Large intestine (tissue), 12 donors: ENCODE results near the gene MPP2. TPM values are rescaled to one million over a fixed set of nuclear protein-coding genes. Genes with fewer than 3 reads are reported as not detected.

Experiments used
- DNase-seq, 2 donors: peaks; one replicate each; pipeline versions ENCODE4 v3.0.0 to v3.0.0-alpha.2; 2013
- H3K27ac ChIP-seq: one replicate; pipeline ENCODE4 v1.5.1; 2013; ENCODE audit warnings: low read length
- H3K27me3 ChIP-seq: 2 replicates; pipeline ENCODE4 v1.6.1; 2013; ENCODE audit warnings: low read length; ENCODE audit not compliant: control insufficient read depth, insufficient read depth
- H3K36me3 ChIP-seq: 2 replicates; pipeline ENCODE4 v1.6.1; 2013; ENCODE audit warnings: low read length; ENCODE audit not compliant: control insufficient read depth, insufficient read depth
- H3K4me1 ChIP-seq: one replicate; pipeline ENCODE4 v1.6.1; 2013; ENCODE audit warnings: low read length; ENCODE audit not compliant: control insufficient read depth, insufficient read depth
- H3K4me3 ChIP-seq: one replicate; pipeline ENCODE4 v1.5.1; 2013; ENCODE audit warnings: low read length
- H3K9me3 ChIP-seq: one replicate; pipeline ENCODE4 v1.6.1; 2013; ENCODE audit warnings: mild to moderate bottlenecking, low read depth, low read length, moderate library complexity; ENCODE audit not compliant: control insufficient read depth
- WGBS: methylation state at CpG from one replicate; pipeline ENCODE4 v1.1.5; 2013; ENCODE audit warnings: low lambda C conversion rate; ENCODE audit not compliant: insufficient coverage; 5-methylcytosine and 5-hydroxymethylcytosine counted together
- long read RNA-seq, 11 donors: transcript quantifications; one replicate each; lab custom pipeline, GENCODE V29; 2026
- polyA plus RNA-seq: library from polyadenylated mRNA; unstranded; fragments of 120-200 nt; gene quantifications from one replicate; pipeline ENCODE4 v1.2.1, GENCODE V29; 2013

The MPP2 gene, protein sequence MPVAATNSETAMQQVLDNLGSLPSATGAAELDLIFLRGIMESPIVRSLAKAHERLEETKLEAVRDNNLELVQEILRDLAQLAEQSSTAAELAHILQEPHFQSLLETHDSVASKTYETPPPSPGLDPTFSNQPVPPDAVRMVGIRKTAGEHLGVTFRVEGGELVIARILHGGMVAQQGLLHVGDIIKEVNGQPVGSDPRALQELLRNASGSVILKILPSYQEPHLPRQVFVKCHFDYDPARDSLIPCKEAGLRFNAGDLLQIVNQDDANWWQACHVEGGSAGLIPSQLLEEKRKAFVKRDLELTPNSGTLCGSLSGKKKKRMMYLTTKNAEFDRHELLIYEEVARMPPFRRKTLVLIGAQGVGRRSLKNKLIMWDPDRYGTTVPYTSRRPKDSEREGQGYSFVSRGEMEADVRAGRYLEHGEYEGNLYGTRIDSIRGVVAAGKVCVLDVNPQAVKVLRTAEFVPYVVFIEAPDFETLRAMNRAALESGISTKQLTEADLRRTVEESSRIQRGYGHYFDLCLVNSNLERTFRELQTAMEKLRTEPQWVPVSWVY
- 3.4 TPM for polyA plus RNA-seq
- long read RNA-seq, donor 1, full-length matches to known transcripts: 1 of 1 reads
- long read RNA-seq, donor 1, partial matches to known transcripts: 0 of 1 reads
- long read RNA-seq, donor 1, other reads (novel, unspliced or antisense): 0 of 1 reads
- long read RNA-seq, donor 2: 0 reads
- long read RNA-seq, donor 3: 0 reads
- long read RNA-seq, donor 4: 0 reads
- long read RNA-seq, donor 5, full-length matches to known transcripts: 1 of 1 reads
- long read RNA-seq, donor 5, partial matches to known transcripts: 0 of 1 reads
- long read RNA-seq, donor 5, other reads (novel, unspliced or antisense): 0 of 1 reads
- long read RNA-seq, donor 6: 0 reads
- long read RNA-seq, donor 7, full-length matches to known transcripts: 1 of 1 reads
- long read RNA-seq, donor 7, partial matches to known transcripts: 0 of 1 reads
- long read RNA-seq, donor 7, other reads (novel, unspliced or antisense): 0 of 1 reads
- long read RNA-seq, donor 8: 0 reads
- long read RNA-seq, donor 9: 0 reads
- long read RNA-seq, donor 10: 0 reads
- long read RNA-seq, donor 11, partial matches to known transcripts: 0 of 1 reads
- long read RNA-seq, donor 11, other reads (novel, unspliced or antisense): 0 of 1 reads

DNA sequence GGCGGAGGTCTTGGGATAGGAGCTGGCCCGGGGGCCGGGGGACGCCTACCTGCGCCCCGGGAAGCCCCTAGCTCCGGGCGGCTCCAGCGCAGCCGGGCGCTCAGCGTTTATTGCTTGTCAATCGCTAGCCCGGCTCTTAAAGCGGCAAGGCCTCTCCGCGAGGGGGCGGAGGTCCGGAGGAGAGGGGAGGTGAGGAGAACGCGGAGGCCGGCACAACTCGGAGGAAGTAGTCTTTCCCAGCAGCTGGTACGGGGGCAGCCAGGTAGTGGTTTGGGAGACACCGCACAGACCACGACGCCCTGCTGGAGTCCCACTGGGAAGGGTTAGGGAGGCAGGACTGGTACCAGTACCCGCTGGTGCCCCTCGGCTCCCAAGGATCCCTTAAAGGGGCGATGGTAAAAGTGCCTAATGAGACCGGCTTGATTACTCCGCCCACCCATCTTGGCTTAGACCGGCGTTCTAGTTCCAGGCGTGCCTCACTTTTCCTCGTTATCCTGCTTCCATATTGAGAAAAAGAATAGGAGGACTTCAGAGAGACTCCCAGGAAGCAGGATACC, at the start of gene MPP2:
TSS of gene MPP2 (minus strand) at position 112 of the 557 bp plus-strand sequence. CDS start 3,076 bp downstream, outside the sequence.
- WGBS: 10% methylated on average over 4 of the region's 36 CpGs
- H3K27me3 ChIP-seq: peaks cover 67% of the 10 kb centered on the region
- peak in 1 of 2 donors; percentile 80 for DNase-seq
- H3K36me3 ChIP-seq: no peaks in the 10 kb centered on the region
- no peaks in the 10 kb centered on the region for H3K9me3 ChIP-seq
- peak within 1 kb of the TSS; percentile 61 for H3K4me3 ChIP-seq
- H3K4me1 ChIP-seq: peaks cover 25% of the 10 kb centered on the region
- peak within 1 kb of the TSS; percentile 48 for H3K27ac ChIP-seq

DNA sequence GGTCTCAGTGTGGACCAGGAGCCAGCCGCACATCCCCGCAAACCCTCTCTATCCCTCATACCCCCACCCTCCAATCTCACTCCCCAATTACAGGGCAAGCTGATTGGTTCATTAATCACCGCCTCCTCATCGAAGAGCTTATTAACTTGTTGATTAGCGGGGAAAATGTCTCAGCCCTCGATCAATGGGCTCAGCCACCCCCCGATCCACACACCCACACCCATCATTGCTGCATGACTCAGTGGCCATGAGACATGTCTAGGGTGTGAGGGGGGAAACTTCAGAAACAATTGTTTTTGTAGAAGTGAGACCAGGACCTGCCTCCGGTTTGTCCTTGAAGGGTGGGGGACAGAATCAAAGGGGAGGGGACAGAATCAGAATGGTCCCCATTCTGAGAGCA, 48.9 kb upstream of the MPP2 start:
- Histone ChIP-seq H3K27me3 (peaks cover 52% of the 10 kb centered on the region), H3K36me3 (no peaks in the 10 kb centered on the region), H3K4me1 (peaks cover 10% of the 10 kb centered on the region), H3K9me3 (peaks cover 9% of the 10 kb centered on the region), H3K27ac (no peak overlapping the region), H3K4me3 (no peak overlapping the region)
- DNase-seq: no peak
- no CpG with 5 or more reads among the region's 8 CpGs for WGBS

DNA sequence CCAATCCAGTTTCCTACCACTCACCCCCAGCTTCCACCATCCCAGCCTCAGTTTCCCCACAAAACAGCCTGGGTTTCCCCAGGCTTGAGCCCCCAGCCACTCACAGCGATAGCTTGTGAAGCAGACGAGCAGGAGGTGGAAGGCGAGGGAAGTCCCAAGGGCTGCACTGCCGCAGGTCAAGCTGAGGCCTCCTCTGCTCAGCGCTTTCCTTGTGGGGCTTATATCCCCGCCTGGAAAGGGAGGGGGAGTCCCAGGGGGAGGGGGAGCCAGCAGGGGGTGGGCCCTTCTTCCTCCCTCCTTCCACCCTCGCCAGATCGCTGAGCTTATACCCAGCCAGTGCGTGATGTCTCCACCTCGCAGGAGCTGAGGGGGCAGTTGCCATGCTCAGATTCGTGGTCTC, 46.4 kb upstream of the MPP2 start, which contains the start of gene PYY:
TSS of gene PYY (minus strand) at position 195 of the 400 bp plus-strand sequence. CDS start 457 bp downstream, outside the sequence.
- WGBS: no CpG with 5 or more reads among the region's 11 CpGs
- Histone ChIP-seq H3K36me3 (no peaks in the 10 kb centered on the region), H3K4me3 (no peak within 1 kb of the TSS), H3K27ac (no peak within 1 kb of the TSS), H3K4me1 (peaks cover 10% of the 10 kb centered on the region), H3K9me3 (peaks cover 9% of the 10 kb centered on the region), H3K27me3 (peaks cover 69% of the 10 kb centered on the region)
- no peak for DNase-seq

DNA sequence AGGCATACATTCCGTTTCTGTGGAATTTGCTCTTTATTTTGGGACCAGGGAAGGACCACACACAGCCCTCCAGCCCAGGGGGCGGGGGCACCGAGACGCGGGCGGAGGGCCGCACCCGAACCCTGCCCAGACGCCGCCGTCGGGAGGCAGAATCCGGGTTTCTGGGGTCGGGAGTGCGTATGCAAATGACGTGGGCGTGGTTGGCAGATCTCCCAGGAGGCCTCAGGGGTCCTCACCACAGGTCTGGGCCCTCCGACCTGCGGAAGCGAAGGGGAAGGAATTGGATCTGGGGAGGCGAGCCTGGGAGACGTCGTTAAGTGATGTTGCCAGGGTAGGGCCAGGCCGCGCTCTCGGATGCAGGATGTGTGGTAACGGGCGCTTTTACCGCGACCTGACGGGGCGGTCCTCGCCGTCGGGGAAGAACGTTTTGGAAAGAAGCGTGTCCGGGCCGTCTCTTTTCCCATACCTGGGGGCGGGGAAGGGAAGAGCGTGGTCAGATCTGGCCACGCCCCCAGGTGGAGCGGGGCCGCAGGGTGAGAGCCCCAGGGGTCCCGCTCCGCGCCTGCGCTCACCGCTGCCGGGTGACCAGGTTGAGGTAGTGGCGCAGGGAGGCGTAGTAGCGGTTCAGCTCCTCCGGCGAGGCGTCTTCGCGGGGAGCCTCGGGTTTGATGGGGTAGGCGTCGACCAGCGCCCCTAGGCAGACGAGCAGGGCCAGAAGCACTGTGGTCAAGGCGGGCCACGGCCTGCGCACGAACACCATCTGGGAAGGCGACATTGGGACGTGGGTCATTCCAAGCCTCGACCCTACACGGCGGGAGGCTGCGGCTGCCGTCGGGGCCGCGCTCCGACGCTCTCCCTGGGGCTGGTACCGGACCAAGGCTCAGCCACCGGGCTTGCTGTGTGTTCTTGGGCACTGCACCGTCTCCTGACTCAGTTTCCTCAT, 45.7 kb upstream of the MPP2 start:
- no CpG with 5 or more reads among the region's 82 CpGs for WGBS
- H3K4me3 ChIP-seq: no peak overlapping the region
- peak in 1 of 2 donors; percentile 32 for DNase-seq
- peaks cover 9% of the 10 kb centered on the region for H3K9me3 ChIP-seq
- no peaks in the 10 kb centered on the region for H3K36me3 ChIP-seq
- H3K27me3 ChIP-seq: peaks cover 69% of the 10 kb centered on the region
- H3K4me1 ChIP-seq: peaks cover 10% of the 10 kb centered on the region
- no peak overlapping the region for H3K27ac ChIP-seq

DNA sequence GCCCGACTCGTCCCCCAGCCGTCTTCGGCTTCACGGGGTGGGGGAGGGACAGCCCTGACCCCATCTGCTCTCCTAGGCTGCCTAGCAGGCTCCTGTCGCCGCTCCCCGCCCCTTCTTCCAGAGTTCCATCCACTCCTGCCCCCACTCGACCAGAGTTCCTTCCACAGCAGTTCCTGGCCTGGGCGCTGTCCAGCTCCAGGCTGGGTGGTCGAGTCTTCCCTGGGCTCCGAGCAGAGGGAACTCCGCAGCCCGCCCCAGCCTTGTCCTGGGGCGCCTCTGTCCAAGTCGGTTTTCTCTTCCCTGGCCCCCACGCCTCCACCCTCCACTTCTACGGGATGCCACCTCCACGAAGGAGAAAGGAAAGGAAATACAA, 45.0 kb upstream of the MPP2 start:
- H3K4me1 ChIP-seq: peaks cover 10% of the 10 kb centered on the region
- peak in 1 of 2 donors; percentile 25 for DNase-seq
- H3K36me3 ChIP-seq: no peaks in the 10 kb centered on the region
- H3K9me3 ChIP-seq: peaks cover 9% of the 10 kb centered on the region
- peaks cover 69% of the 10 kb centered on the region for H3K27me3 ChIP-seq
- no CpG with 5 or more reads among the region's 19 CpGs for WGBS
- H3K27ac ChIP-seq: no peak overlapping the region
- H3K4me3 ChIP-seq: no peak overlapping the region

DNA sequence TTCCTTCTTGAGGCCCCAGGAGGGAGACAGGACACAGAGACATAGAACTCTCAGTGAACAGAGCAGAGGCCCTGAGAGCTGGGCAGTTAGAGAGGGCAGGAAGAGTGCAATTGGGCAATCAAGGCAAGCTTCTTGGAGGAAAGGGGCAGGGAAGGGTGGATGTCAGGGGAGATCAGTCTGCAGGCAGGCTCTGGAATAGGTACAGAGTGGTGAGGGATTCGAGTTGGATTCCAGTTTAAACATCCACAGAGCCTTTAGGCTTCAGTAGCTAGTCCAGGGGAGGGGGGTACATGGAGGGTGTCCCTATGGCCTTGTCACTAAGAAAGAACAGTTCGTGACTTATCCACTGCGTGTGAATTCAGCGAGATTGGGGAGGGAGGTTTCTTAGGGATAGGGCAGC, 44.4 kb upstream of the MPP2 start:
- Histone ChIP-seq H3K4me1 (peaks cover 10% of the 10 kb centered on the region), H3K4me3 (no peak overlapping the region), H3K36me3 (no peaks in the 10 kb centered on the region), H3K9me3 (peaks cover 9% of the 10 kb centered on the region), H3K27ac (no peak overlapping the region), H3K27me3 (peaks cover 69% of the 10 kb centered on the region)
- 80% methylated on average over 1 of the region's 4 CpGs for WGBS
- DNase-seq: no peak

DNA sequence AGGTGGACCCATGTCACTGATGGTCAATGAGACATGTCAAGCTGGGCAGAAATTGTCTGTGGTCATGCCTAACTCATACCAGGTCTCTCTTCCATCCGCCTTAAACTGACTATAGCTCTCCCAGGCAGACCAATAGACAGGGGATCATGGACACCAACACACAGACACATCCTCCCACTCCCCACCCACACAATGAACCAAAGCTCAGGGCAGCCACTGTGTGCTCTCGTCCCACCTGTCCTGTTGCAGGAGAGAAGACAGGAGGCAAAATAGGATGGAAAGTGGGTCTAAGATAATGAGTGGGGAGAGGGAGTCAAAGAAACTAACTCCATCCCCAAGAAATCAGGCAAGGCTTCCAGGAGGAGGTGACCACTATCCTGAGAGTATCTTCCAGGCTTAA, 43.2 kb upstream of the MPP2 start:
- no CpG with 5 or more reads among the region's 2 CpGs for WGBS
- peaks cover 9% of the 10 kb centered on the region for H3K9me3 ChIP-seq
- no peak overlapping the region for H3K4me3 ChIP-seq
- H3K4me1 ChIP-seq: peaks cover 10% of the 10 kb centered on the region
- no peaks in the 10 kb centered on the region for H3K36me3 ChIP-seq
- H3K27ac ChIP-seq: no peak overlapping the region
- peaks cover 61% of the 10 kb centered on the region for H3K27me3 ChIP-seq
- no peak for DNase-seq

DNA sequence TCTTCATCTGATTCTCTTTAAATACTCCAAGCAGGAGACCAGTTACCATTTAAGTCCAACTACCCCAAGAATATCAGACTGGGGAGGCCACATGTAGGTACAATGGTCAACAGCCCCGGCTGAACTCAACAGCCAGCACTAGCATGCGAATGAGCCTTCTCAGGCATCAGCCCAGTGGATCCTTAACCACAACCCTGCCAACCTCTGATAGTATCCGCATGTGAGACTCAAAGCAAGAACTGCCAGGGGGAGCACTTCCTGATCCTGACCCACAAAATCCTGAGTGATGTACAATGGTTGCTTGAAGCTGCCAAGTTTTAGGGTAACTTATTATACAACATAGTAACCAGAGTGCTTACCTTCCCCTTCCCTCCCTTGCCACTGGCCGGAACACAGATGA, 42.4 kb upstream of the MPP2 start:
- Histone ChIP-seq H3K4me3 (no peak overlapping the region), H3K27me3 (peaks cover 54% of the 10 kb centered on the region), H3K4me1 (peaks cover 10% of the 10 kb centered on the region), H3K36me3 (no peaks in the 10 kb centered on the region), H3K27ac (no peak overlapping the region), H3K9me3 (peaks cover 9% of the 10 kb centered on the region)
- no peak for DNase-seq
- no CpG with 5 or more reads among the region's 4 CpGs for WGBS

DNA sequence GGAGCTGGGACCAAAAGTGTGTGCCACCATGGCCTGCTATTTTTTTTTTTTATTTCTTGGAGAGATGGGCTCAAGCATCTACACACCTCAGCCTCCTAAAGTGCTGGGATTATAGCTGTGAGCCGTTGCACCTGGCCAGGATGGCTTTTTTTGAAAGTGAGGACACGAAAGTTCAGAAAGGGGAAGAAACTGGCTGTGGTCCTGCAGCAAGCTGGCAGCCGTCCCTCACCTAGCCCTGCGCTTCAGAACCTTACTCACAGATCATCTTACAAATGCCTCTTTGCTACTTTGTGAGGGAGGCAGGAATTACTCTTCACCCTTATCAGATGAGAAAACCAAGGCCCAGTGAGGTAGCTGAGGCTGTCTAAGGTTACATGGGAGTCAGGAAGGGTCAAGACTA, 39.4 kb upstream of the MPP2 start:
- H3K4me3 ChIP-seq: no peak overlapping the region
- H3K4me1 ChIP-seq: no peaks in the 10 kb centered on the region
- no peaks in the 10 kb centered on the region for H3K36me3 ChIP-seq
- H3K27ac ChIP-seq: no peak overlapping the region
- no peaks in the 10 kb centered on the region for H3K9me3 ChIP-seq
- DNase-seq: no peak
- WGBS: no CpG with 5 or more reads among the region's 4 CpGs
- H3K27me3 ChIP-seq: peaks cover 24% of the 10 kb centered on the region
